ENCODE measurements around the gene SRXN1.

SRXN1 gene

DNA sequence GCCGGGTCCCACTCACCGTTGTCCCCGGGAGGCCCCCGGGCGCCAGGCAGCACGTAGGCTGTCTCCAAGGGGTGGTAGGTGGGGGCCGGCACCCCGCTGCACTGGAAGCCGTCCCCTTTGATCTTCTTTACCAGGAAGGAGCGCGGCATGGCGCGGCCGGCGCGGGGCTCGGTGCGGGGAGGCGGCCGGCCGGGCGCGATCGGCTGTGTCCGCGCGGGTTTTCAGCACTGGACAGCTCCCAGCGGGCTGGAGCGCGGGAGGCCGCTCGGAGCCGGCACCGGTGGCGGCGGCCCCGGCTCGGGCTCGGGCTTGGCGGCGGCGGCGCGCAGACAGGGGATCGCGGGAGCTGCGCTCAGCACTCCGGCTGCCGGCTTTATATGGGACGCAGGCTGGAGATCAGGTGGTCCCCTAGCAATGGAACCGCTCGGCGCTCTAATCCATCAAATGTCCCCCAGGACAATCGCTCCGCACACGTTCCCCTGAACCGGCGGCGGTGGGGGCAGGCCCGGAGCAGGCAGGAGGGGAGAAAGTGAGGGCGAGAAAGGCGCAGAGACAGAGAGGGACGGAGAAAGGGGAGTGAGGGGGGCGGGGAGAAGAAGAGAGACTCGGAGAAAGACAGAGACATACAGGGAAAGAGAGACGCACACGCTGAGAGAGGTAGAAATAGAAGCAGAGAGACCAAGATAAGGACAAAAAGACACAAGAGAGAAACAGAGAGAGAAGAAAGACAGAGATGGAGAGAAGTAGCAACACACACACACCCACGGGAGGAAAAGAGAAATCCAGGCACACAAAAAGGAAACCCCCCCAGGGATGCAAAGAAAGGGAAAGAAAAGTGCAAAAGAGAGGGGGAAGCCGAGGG, 22.7 kb upstream of the SRXN1 start, which contains the start of gene SCRT2:
SCRT2 (minus strand) TSS at position 350 of the 862 bp plus-strand sequence; CDS start at position 149, 201 bp downstream.
- DNase-seq (ENCODE audit: insufficient read length, low spot score), result no peak
- no peak for FAIRE-seq

DNA sequence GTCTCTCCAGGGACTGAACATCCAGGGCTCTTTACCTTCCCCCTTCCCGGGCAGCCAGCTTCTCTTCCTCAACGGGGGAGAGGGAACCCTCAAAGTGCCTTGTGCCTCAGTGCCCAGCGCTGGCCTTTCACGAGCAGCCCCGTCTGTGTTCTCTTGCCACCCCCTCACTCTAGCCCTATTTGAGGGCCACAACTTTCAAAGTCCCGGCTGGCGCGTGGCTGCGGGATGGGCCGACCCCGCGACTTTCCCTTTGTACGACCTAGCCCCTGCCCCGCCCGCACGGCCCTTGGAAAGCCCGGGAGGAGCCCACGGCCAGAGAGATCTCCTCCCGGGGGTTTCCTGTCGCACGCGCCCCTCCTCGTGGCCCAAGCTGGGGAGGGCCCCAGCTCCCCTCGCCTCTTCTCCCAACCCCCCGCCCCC, 22.0 kb upstream of the SRXN1 start:
- no peak for DNase-seq (ENCODE audit: insufficient read length, low spot score)

GRCh38 chr20:673603-674001, 20.6 kb upstream of the SRXN1 start:
- DNase-seq (ENCODE audit: insufficient read length, low spot score) (no peak), FAIRE-seq (no peak)

More for the DNA sequence above, 22.0 kb upstream of the SRXN1 start:
- no peak for FAIRE-seq

- DNase-seq (ENCODE audit: insufficient read length, low spot score) (no peak), FAIRE-seq (no peak)
These were observed 20.1 kb upstream of the SRXN1 start for GRCh38 chr20:672963-673602.

DNA sequence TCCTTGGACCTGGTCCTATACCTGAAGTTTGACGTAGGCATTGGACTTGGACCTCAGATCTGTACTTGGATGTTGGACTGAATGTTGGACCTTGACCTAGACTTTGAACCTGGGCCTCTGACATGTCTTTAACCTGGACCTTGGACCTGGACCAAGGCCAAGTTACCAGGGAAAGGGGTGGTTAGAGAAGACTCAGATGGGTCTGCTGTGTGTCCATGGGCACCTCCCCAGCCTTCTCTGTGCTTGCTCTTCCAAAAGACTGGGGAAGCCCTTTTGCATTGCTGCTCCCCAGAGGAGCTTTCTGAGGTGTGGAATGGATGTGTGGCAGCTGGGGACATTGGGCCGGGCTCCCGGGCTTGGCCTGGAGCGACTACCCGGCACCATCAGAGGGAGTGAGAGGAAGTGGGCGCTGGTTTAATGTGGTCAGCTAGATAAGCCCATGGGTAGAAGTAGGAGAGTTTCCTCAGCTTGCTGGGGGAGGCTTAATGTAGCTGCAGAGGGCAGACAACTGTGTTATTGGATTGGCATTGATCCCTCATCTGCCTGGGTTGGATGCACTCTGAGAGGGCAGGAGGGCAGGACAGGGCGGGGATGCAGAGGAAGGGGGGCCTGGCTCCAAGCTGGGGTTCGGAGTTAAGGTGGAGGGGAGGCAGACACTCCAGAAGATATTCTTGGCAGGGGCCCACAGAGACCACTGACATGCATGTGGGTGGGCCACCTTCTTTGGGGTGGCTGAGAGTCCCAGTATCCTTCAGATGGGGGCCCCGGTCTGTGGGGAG, 18.4 kb upstream of the SRXN1 start:
- no peak for DNase-seq (ENCODE audit: insufficient read length, low spot score)

GRCh38 chr20:669573-669972, 16.6 kb upstream of the SRXN1 start:
- FAIRE-seq (no peak), DNase-seq (ENCODE audit: insufficient read length, low spot score) (no peak)

More for the DNA sequence above, 18.4 kb upstream of the SRXN1 start:
- no peak for FAIRE-seq

- FAIRE-seq (no peak), DNase-seq (ENCODE audit: insufficient read length, low spot score) (no peak)
These were observed 15.6 kb upstream of the SRXN1 start for GRCh38 chr20:668638-669037.

DNA sequence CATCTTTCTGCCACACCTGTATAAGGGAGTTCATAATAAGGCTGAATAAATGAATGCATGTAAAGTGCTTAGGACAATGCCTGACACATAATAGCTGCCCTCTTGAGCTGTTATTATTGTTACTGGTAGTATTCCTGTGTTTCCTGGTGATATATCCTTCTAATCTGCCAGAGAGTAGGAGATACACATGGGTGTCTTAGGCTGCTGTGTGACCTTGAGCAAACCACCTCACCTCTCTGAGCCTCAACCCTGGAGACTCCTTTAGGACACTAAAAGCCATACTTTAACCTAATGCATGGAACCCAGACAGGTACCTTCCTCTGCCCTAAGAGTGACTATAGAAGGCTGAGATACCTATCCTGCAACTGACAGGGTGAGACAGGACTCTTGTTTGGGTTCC, 15.1 kb upstream of the SRXN1 start:
- no peak for DNase-seq (ENCODE audit: insufficient read length, low spot score)
- FAIRE-seq, result no peak

DNA sequence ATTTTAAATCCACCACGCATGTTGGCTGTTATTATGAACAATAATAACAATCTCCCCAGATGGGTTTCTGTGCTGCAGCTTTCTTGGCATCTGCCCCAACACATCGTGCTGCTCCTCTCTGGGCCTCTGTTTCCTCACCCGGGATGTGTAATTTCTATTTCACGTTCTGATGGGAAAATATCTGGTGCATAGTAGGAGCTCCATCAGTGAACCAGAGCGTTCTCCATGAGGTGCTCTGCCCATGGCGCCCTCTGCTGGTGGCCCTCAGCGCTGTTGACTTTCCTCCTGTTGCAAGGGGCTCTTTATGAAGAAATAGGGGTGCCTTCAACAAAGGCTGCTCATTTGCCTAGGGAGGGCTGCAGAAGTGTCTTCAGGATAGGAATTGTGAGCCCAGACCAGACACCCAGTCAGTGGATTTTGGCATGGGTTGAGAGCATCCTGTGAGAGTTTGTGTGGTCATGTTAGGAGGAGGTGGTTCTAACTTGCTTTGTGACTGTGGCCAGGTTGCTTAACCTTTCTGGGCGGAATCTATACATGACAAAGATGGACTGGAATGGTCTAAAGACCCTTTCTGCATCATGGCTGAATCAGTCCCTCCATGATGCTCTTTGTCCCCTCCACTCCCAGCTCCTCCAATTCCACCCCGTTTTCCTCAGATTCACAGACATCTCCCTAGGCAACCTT, 14.5 kb upstream of the SRXN1 start:
- DNase-seq (ENCODE audit: insufficient read length, low spot score) (no peak), FAIRE-seq (no peak)

- FAIRE-seq, result no peak
These were observed 13.9 kb upstream of the SRXN1 start for GRCh38 chr20:666877-667276.

GRCh38 chr20:665276-665675, 12.3 kb upstream of the SRXN1 start:
- DNase-seq (ENCODE audit: insufficient read length, low spot score) (no peak), FAIRE-seq (no peak)

More at GRCh38 chr20:666877-667276, 13.9 kb upstream of the SRXN1 start:
- DNase-seq (ENCODE audit: insufficient read length, low spot score), result no peak

- DNase-seq (ENCODE audit: insufficient read length, low spot score) (no peak), FAIRE-seq (no peak)
These were observed 11.6 kb upstream of the SRXN1 start for GRCh38 chr20:664576-664975.

DNA sequence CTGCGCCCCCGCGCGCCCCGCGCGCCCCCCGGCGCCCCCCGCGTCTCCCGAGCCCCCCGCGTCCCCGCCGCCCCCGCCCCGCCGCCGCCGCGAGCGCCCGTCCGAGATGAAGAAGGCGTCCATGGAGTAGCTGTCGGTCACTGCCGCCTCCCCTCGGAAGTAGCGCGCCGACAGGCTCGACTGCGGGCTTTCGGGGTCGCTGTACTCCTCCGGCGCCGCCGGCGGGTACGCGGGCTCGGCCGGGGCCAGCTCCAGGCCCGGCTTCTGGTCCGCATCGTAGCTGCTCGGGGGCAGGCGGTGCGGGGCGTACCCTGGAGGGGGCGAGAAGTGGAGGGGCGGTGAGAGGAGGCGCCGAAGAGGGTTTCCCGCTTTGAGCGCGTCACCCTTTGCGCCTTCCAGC, 11.2 kb upstream of the SRXN1 start:
- FAIRE-seq, result no peak
- DNase-seq (ENCODE audit: insufficient read length, low spot score), result no peak

DNA sequence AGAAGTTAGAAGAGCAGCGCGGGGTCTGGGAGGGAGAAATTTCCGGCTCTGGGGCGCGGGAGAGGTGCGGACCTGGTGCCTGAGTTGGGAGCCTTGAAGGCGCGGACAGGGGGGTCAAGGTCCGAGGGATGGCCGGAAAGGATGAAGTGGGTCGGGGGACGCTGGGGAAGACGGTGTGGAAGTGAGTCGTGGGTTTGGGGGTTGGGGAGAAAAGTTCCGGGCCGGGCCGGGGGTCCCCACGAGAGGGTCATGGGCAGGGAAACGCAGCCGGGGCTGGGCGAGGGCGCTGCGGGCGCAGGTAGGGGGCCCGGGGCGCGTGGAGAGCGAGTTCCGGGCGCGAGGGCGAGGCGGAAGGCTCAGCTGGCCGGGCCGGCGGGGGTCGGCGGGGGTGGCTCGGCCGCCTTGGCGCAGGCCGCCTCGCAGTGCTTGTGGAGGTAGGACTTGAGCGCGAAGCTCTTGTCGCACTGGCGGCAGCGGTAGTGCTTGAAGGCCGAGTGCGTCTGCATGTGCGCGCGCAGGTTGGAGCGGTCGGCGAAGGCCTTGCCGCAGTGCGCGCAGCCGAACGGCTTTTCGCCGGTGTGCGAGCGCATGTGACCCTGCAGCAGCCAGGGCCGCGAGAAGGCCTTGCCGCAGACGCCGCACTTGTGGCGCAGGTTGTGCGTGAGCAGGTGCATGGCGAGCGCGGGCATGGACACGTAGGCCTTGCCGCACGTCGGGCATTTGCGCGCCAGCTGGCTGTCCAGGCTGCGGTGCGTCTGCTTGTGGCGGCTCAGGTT, 10.5 kb upstream of the SRXN1 start:
- FAIRE-seq (no peak), DNase-seq (ENCODE audit: insufficient read length, low spot score) (no peak)

DNA sequence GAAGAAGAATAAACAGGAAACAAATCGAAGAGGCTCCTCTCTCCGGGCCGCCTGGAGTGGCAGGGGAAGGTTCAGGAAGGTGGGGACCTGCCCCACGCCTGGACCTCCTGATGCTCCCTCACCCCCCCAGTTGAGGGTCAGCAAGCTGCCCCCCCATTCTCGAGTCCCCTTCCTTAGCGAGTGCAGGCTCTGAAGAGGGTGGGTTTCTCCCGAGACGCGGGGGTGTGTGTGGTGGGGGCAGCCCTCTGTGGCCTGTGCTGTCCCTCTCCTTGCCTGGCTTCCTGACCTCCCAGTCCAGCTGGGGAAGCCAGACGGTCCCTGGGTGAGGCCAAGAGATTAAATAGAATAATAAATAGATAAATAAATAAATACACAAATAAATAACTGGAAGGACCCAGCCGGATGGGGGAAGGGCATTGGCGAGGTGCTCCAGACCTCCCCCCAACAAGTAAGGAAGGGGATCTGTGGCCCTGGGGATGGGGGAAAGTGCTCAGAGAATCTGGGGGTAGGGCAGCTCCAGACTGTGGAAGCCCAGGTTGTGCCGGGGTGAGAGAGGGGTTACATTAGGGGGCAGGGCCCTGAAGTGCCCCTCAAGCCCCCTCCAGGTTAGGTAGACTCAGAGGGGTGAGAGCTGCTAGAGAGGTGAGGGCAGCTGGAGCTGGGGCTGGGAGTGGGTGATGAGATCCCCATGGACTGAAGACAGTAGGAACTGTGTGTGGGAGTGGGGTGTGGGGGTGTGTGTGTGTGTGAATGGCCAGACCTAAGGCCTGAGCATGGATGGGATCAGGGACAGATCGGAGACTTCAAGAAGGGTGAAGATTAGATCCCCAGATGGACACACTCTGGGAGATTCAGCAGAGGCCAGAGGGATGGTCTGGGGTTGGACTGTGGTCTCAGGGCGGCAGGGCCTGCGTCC, 9.5 kb upstream of the SRXN1 start:
- no peak for FAIRE-seq
- no peak for DNase-seq (ENCODE audit: insufficient read length, low spot score)

DNA sequence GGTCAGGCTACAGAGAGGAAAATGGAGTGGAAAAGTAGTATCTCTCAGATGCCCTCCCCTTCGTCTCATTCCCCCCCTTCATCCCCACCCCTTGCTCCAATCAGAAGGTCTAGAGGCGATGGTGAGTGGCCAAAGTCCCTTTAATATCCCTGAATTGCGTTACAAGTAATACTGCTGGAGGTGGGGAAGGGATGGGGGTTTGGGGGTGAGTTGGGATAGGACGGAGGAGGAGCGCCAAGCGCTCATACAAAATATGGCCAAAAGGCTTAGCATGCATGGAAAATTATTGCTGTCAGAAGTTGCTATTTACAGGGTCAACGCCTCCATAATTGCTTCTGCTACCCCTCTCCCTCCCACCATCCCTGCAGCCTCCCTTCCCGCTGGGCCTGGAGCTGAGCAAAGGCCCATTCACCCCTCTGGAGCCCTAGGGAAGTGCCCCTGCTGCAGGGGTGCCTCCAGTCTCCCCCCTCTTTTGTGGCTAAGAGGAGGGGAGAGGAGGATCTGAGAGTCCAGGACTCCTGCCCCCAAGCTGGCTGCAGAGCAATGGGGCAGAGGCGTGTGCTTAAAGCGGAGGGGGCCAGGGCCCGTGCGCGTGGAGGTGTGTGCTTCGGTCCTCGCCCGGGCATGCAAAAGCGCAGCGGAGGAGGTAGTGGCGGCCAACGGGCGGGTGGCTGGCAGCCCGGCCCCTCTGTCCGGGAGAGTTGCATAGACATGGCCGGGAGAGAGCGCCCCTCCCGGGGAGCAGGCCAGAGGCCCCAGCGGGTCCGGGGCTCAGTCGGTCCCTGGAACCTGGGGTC, 8.7 kb upstream of the SRXN1 start:
- no peak for FAIRE-seq
- DNase-seq (ENCODE audit: insufficient read length, low spot score), result no peak

DNA sequence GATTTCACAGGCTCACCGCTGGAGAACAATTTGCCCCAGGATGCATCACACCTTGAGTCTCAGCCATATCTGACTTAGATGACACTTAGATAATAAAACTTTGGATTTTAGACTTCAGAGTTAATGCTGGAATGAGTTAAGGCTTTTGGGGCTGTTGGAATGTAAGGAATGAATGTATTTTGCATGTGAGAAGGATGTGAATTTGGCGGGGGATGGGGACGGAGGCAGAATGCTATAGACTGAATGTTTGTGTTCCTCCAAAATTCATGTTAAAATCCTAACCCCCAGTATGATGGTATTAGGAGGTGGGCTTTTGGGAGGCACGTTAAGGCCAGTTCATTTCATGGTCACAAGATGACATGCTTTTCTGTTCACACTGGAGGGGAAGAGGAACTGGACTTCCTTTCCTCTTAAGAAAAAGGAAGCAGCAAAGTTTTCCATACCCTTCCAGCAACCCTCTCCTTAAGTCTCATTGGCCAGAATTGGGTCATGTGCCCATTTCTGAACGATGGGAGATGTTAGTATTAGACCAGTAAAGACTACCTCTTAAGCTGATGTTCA, 5.8 kb upstream of the SRXN1 start:
- FAIRE-seq (no peak), DNase-seq (ENCODE audit: insufficient read length, low spot score) (no peak)

DNA sequence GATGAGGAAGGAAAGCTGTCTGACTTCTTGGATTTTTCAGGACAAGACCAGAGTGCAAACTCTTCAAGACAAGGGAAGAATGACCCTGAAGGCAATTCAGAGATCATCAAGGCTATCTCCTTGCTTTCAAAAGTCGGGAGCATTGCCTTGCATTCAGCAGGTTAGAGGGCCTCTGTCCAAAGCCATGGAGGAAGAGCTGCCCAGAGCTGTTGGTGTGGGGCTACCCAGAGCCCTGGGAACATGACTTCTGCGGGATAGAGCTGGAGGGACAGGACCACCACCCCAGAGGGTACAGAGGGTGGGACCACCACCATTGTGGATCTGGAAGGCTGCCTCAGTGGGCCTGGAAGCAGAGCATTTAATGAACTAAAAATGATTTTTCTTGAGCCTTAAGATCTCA, 5.2 kb upstream of the SRXN1 start:
- FAIRE-seq, result no peak

More for the DNA sequence above, 5.2 kb upstream of the SRXN1 start:
- DNase-seq (ENCODE audit: insufficient read length, low spot score), result no peak
